ENCODE measurements around the gene APOL5.
"Not testable (repeated sequence)": the region's sequence is repeated elsewhere in the genome, so short reads cannot be mapped to it uniquely, and the experiment has no call there.

Gene APOL5

DNA sequence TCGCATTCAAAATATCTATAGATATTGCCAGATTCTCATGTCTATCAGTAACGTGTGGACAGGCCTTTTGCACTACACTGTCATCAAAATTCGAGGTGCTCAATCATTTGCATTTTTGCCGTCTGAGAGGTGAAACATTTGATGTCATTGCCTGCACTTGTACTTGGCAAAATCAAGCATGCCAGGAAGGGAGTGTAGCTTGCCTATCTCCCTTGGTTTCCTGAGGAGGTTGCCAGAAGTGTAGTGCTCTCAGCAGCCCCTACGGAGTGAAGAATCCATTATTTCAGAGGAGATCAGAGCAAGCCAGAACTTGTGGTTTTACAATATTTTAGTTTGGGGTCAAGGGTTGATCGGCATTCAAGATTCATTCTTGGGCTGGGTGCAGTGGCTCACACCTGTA, 30.2 kb upstream of the APOL5 start:
- H3K27me3 ChIP-seq (replicated peaks; ENCODE audit: control insufficient read depth, insufficient read depth, low read length): no peaks in the 10 kb centered on the region
- H3K4me3 ChIP-seq (replicated peaks; ENCODE audit: low read depth, low read length): no peak overlapping the region
- no peak for TF ChIP-seq CTCF (IDR thresholded peaks at IDR 0.05; ENCODE audit: insufficient read depth, low read length, poor library complexity, severe bottlenecking)
- H3K36me3 ChIP-seq (ENCODE audit: control insufficient read depth, insufficient read depth, low read length): no peaks in the 10 kb centered on the region
- DNase-seq (ENCODE audit: extremely low read depth, insufficient read length): no peak

DNA sequence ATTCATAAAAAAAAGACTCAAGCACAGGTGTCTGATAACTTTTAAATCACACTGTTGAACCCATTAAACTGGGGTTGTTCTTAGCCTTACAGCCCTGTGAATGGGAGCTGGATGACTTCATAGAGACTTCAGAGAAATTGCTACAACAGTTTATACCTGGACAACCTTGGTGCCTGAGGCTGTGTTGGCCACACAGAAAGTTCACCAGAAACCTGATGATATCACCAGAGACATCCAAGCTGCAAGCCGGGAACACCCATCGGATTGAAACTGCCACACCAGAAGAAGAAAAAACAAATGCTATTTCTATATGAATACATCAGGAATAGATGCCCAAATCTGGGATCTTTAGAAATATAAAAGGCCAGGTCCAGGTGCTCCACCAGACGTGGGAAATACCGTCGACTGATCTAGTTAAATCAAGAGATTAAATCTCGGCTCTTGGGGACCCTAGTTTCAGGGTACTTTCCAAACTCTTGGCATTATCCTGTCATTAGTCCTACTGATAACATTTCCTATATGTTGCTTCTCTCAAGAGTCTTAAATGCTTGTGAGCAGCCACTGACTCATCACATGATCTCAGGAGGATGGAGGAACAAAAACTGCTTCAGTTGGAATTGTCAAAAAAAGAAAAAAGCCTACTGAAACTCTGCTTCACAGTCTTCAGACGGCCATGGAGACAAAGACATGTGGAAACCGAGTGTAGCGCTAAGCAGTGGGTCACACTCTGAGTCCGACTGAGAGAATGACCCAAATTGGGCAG, 28.6 kb upstream of the APOL5 start:
- TF ChIP-seq CTCF (IDR thresholded peaks at IDR 0.05; ENCODE audit: insufficient read depth, low read length, poor library complexity, severe bottlenecking): no peak
- Histone ChIP-seq H3K4me3 (replicated peaks; ENCODE audit: low read depth, low read length) (no peak overlapping the region), H3K36me3 (ENCODE audit: control insufficient read depth, insufficient read depth, low read length) (no peaks in the 10 kb centered on the region), H3K27me3 (replicated peaks; ENCODE audit: control insufficient read depth, insufficient read depth, low read length) (no peaks in the 10 kb centered on the region)
- DNase-seq (ENCODE audit: extremely low read depth, insufficient read length): no peak

DNA sequence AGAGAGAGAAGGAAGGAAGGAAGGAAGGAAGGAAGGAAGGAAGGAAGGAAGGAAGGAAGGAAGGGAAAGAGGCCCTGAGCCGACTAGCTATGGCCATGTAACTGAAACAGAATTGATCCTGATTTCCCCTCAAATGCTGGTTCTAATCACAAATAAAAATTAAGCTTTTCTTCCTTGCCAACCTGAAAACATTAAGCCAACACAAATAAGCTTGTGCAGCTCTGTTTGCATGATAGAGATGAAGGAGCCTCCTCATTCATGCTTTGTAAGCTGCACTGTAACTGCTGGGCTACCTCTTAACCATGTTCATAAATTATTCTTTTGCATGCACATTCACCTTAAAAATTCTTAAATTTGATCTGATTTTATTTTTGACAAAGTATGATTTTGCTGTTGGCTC, 27.7 kb upstream of the APOL5 start:
- no peak for TF ChIP-seq CTCF (IDR thresholded peaks at IDR 0.05; ENCODE audit: insufficient read depth, low read length, poor library complexity, severe bottlenecking)
- no peaks in the 10 kb centered on the region for H3K27me3 ChIP-seq (replicated peaks; ENCODE audit: control insufficient read depth, insufficient read depth, low read length)
- H3K36me3 ChIP-seq (ENCODE audit: control insufficient read depth, insufficient read depth, low read length): no peaks in the 10 kb centered on the region
- DNase-seq (ENCODE audit: extremely low read depth, insufficient read length): no peak
- H3K4me3 ChIP-seq (replicated peaks; ENCODE audit: low read depth, low read length): no peak overlapping the region

DNA sequence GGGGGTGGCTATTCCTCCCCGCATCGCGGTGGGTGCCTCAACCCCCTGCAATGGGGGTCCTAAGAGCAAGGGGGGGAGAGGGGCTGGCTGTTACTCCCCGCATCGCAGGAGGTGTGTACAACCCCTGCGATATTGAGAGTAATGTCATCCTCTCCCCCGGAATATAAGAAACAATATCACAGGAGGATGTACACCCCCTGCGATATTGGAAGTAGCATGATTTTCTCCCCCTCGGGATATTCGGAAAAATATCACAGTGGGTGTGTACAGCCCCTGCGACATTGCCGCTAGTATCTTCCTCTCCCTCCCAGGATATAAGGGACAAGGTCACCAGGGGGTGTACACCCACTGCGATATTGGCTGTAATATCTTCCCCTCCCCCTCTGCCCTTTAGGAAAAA, 22.5 kb upstream of the APOL5 start:
- Histone ChIP-seq H3K27me3 (replicated peaks; ENCODE audit: control insufficient read depth, insufficient read depth, low read length) (no peaks in the 10 kb centered on the region), H3K4me3 (replicated peaks; ENCODE audit: low read depth, low read length) (no peak overlapping the region), H3K36me3 (ENCODE audit: control insufficient read depth, insufficient read depth, low read length) (no peaks in the 10 kb centered on the region)
- no peak for TF ChIP-seq CTCF (IDR thresholded peaks at IDR 0.05; ENCODE audit: insufficient read depth, low read length, poor library complexity, severe bottlenecking)
- DNase-seq (ENCODE audit: extremely low read depth, insufficient read length): no peak

- Histone ChIP-seq H3K36me3 (ENCODE audit: control insufficient read depth, insufficient read depth, low read length) (no peaks in the 10 kb centered on the region), H3K27me3 (replicated peaks; ENCODE audit: control insufficient read depth, insufficient read depth, low read length) (no peaks in the 10 kb centered on the region), H3K4me3 (replicated peaks; ENCODE audit: low read depth, low read length) (no peak overlapping the region)
- DNase-seq (ENCODE audit: extremely low read depth, insufficient read length): no peak
- no peak for TF ChIP-seq CTCF (IDR thresholded peaks at IDR 0.05; ENCODE audit: insufficient read depth, low read length, poor library complexity, severe bottlenecking)
Measured at GRCh38 chr22:35697142-35697541, 20.5 kb upstream of the APOL5 start.

- H3K4me3 ChIP-seq (replicated peaks; ENCODE audit: low read depth, low read length); H3K27me3 ChIP-seq (replicated peaks; ENCODE audit: control insufficient read depth, insufficient read depth, low read length); H3K36me3 ChIP-seq (ENCODE audit: control insufficient read depth, insufficient read depth, low read length); DNase-seq (ENCODE audit: extremely low read depth, insufficient read length): not testable (repeated sequence)
Measured at GRCh38 chr22:35699852-35700251, 17.8 kb upstream of the APOL5 start.
